NK-92 treated with Interleukin-12 subunit alpha and Interleukin-12 subunit beta, amount 100 ng/mL, for 24 hours (cell line): ENCODE data around the gene CNGA3.

Experiments used
- DNase-seq: peaks from one replicate; lab custom pipeline; 2025; lab: John Stamatoyannopoulos, UW

Gene CNGA3

GRCh38 chr2:98329549-98329948 lies 16.7 kb upstream of the CNGA3 start:
- DNase-seq: no peak

- no peak for DNase-seq
Measured at GRCh38 chr2:98332989-98333388, 13.3 kb upstream of the CNGA3 start.

DNA sequence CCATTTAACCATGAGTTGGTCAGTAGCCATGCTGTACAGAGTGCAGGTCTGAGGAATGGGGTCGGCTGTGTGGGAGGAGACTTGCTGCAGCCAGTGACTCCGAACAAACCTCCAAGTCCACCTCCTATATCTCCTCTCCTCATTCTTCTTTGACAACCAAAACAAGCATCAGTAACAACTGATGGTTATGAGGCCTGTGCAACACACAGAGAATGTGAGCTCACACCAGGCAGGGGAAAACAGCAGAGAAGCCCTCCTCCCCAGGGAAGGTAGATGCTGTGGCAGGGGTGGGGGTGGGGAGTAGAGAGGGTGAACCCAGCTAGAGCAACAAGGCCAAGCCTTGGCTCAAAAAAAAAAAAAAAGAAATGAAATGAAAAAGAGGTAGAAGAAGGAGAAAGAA lies 12.3 kb upstream of the CNGA3 start:
- DNase-seq: no peak

DNA sequence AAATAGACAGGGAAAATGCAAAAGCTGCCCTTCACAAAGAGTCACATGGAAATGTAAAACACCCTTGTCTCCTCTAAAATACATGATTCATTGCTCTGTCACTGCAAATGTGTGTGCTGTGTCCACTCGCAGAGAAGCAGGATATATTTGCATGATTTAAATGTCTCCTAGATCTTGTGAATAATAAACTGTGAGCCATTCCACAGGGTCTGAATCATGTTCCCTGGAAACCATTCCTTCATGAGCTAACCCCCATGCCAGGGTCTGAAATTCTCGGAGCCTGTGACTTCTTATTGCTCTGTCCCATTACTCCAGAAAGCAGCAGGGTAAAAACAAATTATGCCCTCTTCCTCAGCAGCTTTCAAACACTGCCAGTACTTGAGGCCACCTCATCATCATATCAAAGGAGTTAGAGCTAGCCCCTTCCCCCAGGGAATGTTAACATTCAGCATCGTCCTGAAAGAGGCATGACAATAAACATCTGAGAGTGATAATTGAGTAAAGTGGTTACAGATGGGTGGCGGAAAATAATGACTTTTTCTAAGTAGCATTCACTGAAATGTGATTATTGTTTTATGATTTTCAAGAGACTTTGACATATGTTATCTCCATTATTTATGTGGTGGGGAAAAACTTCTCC lies 11.7 kb upstream of the CNGA3 start:
- DNase-seq: no peak

DNA sequence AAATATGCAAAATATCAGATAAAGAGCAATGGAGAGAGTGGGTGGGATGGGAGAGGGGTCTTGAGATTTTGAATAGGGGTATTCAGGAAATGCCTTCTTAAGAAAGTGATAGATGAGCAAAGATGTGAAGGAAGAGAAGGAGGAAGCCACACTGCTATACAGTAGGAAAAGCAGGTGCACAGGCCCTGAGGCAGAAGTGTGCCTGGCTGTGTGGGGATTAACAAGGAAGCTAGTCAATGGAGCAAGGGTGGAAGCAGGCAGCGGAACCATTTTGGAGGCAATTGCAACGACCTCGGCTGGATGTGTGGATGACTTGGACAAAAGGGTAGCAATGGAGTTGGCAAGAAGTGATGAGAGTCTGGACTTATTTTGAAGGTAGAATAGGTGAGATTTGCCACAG lies 11.0 kb upstream of the CNGA3 start:
- no peak for DNase-seq

GRCh38 chr2:98341241-98341640 lies 5.0 kb upstream of the CNGA3 start:
- DNase-seq: no peak

DNA sequence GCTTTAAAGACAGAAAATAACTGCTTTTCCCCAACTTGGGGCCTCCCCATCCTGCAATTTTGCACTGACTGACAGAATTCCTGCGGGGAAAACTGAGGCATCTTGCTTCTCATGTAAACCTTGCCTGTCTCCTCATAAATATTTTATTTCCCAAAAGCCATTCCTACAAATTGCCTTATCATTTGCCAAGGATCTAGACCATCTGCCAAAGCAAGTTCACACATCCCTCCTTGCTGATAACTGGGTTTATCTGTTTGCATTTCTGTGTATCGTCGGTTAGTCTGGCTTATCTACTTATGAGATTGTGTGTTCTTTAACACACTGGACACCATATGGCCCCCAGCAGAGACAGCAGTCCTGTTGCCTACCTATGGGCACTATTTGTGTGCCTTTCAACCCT lies 3.0 kb upstream of the CNGA3 start:
- no peak for DNase-seq

GRCh38 chr2:98347298-98348065 lies 1.2 kb downstream of the CNGA3 start:
- DNase-seq: no peak

GRCh38 chr2:98348066-98348561 lies 1.9 kb downstream of the CNGA3 start:
- no peak for DNase-seq

- DNase-seq: no peak
Measured at GRCh38 chr2:98350411-98350810, 4.2 kb downstream of the CNGA3 start.

DNA sequence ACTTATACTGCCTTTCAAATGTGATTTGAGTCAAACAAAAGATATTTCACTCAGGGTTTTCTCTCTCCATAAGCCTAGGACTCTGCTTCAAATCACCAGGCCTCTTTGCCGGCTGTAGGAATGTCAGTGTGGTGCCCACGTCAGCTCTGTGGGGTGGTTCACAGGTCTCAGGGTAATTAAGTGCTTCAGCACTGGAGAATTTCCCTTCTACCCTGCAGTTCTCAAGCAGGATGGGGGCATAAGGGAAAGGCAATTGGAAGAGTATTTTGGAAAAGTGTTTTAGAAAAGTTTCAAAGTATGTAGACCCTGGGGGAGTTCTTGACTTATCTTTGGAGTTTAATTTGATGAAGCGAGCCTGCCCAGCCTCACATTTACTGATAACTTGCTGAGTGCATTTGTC lies 9.6 kb downstream of the CNGA3 start:
- no peak for DNase-seq

DNA sequence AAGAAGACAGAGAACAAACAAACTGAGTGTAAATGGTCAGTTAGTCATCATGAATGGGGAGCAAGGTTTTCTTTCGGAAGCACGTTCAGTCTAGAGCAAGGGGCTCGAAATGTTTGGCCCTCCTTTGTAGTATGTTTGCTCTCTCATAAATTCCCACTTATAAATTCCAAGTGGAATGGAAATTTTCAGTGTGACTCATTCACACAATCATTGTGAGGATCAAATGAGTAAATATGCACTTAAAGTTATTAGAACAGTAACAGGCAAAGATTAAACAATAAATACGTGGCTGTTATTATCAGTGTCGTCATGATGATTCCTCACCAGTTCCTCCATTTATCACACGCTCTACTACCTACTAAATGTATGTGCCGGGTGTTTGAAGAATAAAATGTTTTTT lies 10.5 kb downstream of the CNGA3 start:
- no peak for DNase-seq

DNA sequence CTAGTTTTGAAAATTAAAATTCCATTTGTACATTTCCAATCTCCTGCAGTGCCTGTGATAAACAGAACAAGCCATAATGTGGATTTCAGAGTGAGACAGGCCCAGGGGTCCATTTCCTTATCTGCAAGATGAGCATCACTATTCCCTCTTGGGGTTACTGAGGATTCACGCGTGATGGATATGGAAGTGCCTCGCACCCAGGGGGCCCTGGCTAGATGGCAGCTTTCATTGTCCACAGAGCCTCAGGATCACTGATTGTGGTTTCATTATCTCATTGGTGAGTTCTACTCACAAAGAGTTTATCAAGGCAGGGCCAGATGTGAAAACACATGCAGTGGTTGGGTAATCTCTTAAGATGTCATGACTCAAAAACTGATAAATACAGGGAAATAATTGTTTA lies 11.6 kb downstream of the CNGA3 start:
- DNase-seq: no peak

DNA sequence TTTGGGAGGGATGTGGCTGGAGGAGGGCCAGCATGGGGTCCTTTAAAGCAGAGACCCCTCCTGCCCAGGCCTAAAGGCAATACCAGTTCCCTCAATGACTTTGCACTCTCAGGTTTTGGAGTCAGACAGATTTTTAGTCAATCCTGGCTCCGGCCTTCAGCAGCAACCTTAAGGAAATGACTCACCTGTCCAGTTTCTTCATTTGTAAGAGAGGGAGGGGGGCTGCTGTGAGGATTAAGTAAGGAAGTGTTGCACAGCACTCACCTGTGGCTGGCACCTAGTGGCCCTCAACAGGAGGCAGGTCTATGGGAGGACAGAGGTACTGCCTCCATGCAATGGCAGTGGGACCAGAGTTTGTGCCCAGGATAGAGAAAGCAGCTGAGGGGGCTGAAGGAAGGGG lies 13.7 kb downstream of the CNGA3 start:
- DNase-seq: no peak

DNA sequence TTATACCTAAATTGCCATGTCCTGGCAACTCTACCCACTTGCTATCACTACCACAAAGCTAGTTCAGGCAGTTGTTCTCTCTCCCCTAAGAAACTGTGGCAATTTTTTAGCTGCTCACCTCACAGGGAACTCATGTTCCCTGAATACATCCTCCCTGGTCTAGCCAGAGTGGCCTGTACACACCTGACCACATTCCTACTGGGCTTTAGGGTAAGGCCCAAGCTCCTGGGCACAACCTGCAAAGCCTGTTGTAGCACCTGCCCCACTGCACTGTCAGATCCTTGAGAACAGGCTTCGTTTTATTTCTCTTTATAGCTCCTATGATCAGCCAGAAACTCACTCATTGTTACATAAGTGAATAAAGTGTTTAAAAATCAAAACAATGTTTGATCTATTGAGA lies 21.5 kb downstream of the CNGA3 start:
- DNase-seq: no peak

DNA sequence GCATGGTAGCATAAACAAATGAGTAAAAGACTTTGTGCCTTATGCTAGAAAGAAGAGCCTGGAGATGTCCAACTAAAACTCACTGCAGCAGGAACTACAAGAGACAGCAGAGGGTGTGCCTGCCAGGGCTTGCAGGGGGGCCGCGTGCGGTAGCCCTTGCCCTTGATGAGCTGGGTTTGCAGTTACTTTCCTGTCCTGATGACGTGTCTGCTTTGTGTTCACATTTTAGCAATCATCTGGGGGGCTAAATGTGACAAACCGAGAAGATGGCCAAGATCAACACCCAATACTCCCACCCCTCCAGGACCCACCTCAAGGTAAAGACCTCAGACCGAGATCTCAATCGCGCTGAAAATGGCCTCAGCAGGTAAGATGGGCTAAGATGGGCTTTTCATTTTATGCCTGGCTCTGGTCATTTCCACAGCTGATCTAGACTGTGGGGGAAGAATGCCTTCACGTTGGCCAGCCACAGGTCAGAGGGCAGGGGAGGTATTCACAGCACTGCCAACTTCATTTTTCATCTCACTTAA lies 23.5 kb downstream of the CNGA3 start:
- no peak for DNase-seq

- DNase-seq: no peak
Measured at GRCh38 chr2:98372121-98372520, 25.9 kb downstream of the CNGA3 start.

- no peak for DNase-seq
Measured at GRCh38 chr2:98372579-98372978, 26.3 kb downstream of the CNGA3 start.

GRCh38 chr2:98374286-98374685 lies 28.0 kb downstream of the CNGA3 start:
- DNase-seq: no peak

- no peak for DNase-seq
Measured at GRCh38 chr2:98374958-98375570, 28.8 kb downstream of the CNGA3 start.

GRCh38 chr2:98376301-98376910 lies 30.1 kb downstream of the CNGA3 start:
- DNase-seq: no peak

- no peak for DNase-seq
Measured at GRCh38 chr2:98376996-98377395, 30.7 kb downstream of the CNGA3 start.

GRCh38 chr2:98377544-98377943 lies 31.3 kb downstream of the CNGA3 start:
- no peak for DNase-seq
